Transverse colon (tissue), 4 donors: ENCODE data around the gene LIMCH1. TPM values are rescaled to one million over a fixed set of nuclear protein-coding genes. Genes with fewer than 3 reads are reported as not detected.
A peak's percentile ranks its signal among the peaks of the same experiment; 100 is the strongest.

Experiments
- DNase-seq: peaks from one replicate; pipeline ENCODE4 v3.0.0-alpha.2; 2019
- H3K27ac ChIP-seq, 4 donors: fragments of 200-600 bp; sonication (generic); 2 replicates each; pipeline ENCODE4 v1.5.1; 2016 to 2018; ENCODE audit warnings: inconsistent platforms in 4 of 4
- H3K27me3 ChIP-seq: fragments of 200-600 bp; sonication (generic); 2 replicates; pipeline ENCODE4 v1.5.1; 2017; ENCODE audit warnings: inconsistent platforms
- H3K36me3 ChIP-seq, 4 donors: fragments of 200-600 bp; sonication (generic); 2 replicates each; pipeline ENCODE4 v1.5.1; 2017 to 2019; ENCODE audit warnings: inconsistent platforms in 4 of 4
- H3K4me1 ChIP-seq, 4 donors: fragments of 200-600 bp; sonication (generic); 2 replicates each; pipeline ENCODE4 v1.5.1; 2017 to 2020; ENCODE audit warnings: inconsistent platforms in 4 of 4
- H3K4me3 ChIP-seq, 4 donors: fragments of 200-600 bp; sonication (generic); 1 replicate in 1 of 4; 2 replicates in 3 of 4; pipeline versions ENCODE4 v1.5.1 to v1.6.1; 2017 to 2019; ENCODE audit warnings: inconsistent platforms in 4 of 4
- H3K9me3 ChIP-seq, 2 donors: fragments of 200-600 bp; sonication (generic); 2 replicates each; pipeline ENCODE4 v1.5.1; 2017 to 2019; ENCODE audit warnings: inconsistent platforms in 2 of 2
- CTCF ChIP-seq, 5 experiments: fragments of 200-600 bp in 3 of 5; fragments of 450-650 bp in 2 of 5; sonication (generic) in 3 of 5; IDR thresholded peaks; 1 replicate in 2 of 5; 2 replicates in 3 of 5; pipeline ENCODE4 v1.5.1; 2016 to 2017; ENCODE audit warnings: antibody characterized with exemption in 5 of 5, inconsistent platforms in 3 of 5, mild to moderate bottlenecking in 2 of 5, moderate library complexity in 1 of 5
- EP300 ChIP-seq: sonication (generic); formaldehyde crosslinking; IDR thresholded peaks from one replicate; pipeline ENCODE4 v1.6.1; 2017; ENCODE audit warnings: antibody characterized with exemption, low read depth
- POLR2A ChIP-seq: fragments of 450-650 bp; IDR thresholded peaks from one replicate; pipeline ENCODE4 v1.6.1; 2016; ENCODE audit warnings: antibody characterized with exemption, mild to moderate bottlenecking, moderate library complexity
- POLR2AphosphoS5 ChIP-seq, 3 donors: sonication (generic); formaldehyde crosslinking; IDR thresholded peaks; one replicate each; pipeline ENCODE4 v1.6.1; 2016; ENCODE audit warnings: antibody characterized with exemption in 3 of 3
- WGBS, 2 donors: methylation state at CpG; one replicate each; pipeline ENCODE4 v1.1.5; 2018; ENCODE audit warnings: low coverage in 1 of 2; 5-methylcytosine and 5-hydroxymethylcytosine counted together
- in situ Hi-C, 4 donors: fragments of 200-750 bp; cut with MboI; loops; one replicate each; pipeline versions ENCODE4 v1.15.0 to v1.15.1; 2017; ENCODE audit warnings: low sequenced_read_pairs in 3 of 4, low pct_ligation_motif_present in 1 of 4, low pct_unique_long_range_greater_than_20kb in 1 of 4
- intact Hi-C: fragments of 100-400 bp; cut with DNase I; formaldehyde crosslinking; loops from one replicate; pipeline ENCODE4 v1.15.1; 2023; ENCODE audit warnings: low total_unique reads
- total RNA-seq, 4 donors: library from RNA; depleted of rRNA; stranded (reverse); fragments of >200 nt; gene quantifications; one replicate each; pipeline ENCODE4 v1.1.0, GENCODE V29; 2016

The LIMCH1 gene
- total RNA-seq, 4 donors from 2014 or later, result 5.5 to 18.5 (median 9.7) TPM

- Histone ChIP-seq H3K9me3 (no peaks in the 10 kb centered on the region), H3K27me3 (no peaks in the 10 kb centered on the region), H3K4me3 (no peak overlapping the region), H3K27ac (peak overlapping the region in 2 of 4 donors; percentile 60 to 63), H3K36me3 (no peaks in the 10 kb centered on the region), H3K4me1 (peaks cover 0 to 10% (median 2%) of the 10 kb centered on the region in 4 donors)
- TF ChIP-seq POLR2AphosphoS5 (IDR thresholded peaks at IDR 0.05) (no peak), POLR2A (no peak), CTCF (IDR thresholded peaks at IDR 0.05) (no peak)
- intact Hi-C loops (no loop called here), in situ Hi-C loops (no loop called here)
- no peak for DNase-seq
These were observed 1.8 kb downstream of the LIMCH1 start for GRCh38 chr4:41539711-41540110.

- Histone ChIP-seq H3K4me3 (no peak overlapping the region), H3K4me1 (peaks cover 0 to 10% (median 2%) of the 10 kb centered on the region in 4 donors), H3K27me3 (no peaks in the 10 kb centered on the region), H3K9me3 (no peaks in the 10 kb centered on the region), H3K27ac (no peak overlapping the region), H3K36me3 (no peaks in the 10 kb centered on the region)
- DNase-seq, result no peak
- 67 to 89% methylated on average over 2 to 5 of the region's 5 CpGs for WGBS, 2 donors
- in situ Hi-C loops, result no loop called here
- TF ChIP-seq CTCF (IDR thresholded peaks at IDR 0.05) (no peak), EP300 (no peak), POLR2AphosphoS5 (IDR thresholded peaks at IDR 0.05) (no peak), POLR2A (no peak)
- intact Hi-C loops, result no loop called here
These were observed 2.7 kb downstream of the LIMCH1 start for GRCh38 chr4:41540687-41541086.

- Histone ChIP-seq H3K9me3 (no peaks in the 10 kb centered on the region), H3K36me3 (no peaks in the 10 kb centered on the region), H3K27ac (peak overlapping the region; percentile 23 to 60 (median 39)), H3K4me1 (peaks cover 0 to 10% (median 2%) of the 10 kb centered on the region in 4 donors), H3K4me3 (no peak overlapping the region), H3K27me3 (no peaks in the 10 kb centered on the region)
- in situ Hi-C loops, result no loop called here
- intact Hi-C loops, result no loop called here
- 20 to 67% methylated on average over 1 to 7 of the region's 7 CpGs for WGBS, 2 donors
- no peak for TF ChIP-seq POLR2AphosphoS5 (IDR thresholded peaks at IDR 0.05)
- TF ChIP-seq CTCF (IDR thresholded peaks at IDR 0.05), result no peak
- TF ChIP-seq EP300, result no peak
- TF ChIP-seq POLR2A, result no peak
- DNase-seq, result no peak
These were observed 3.7 kb downstream of the LIMCH1 start for GRCh38 chr4:41541687-41542094.

- H3K36me3 ChIP-seq, result no peaks in the 10 kb centered on the region
- H3K4me1 ChIP-seq, result peaks cover 0 to 10% (median 2%) of the 10 kb centered on the region in 4 donors
- H3K4me3 ChIP-seq, result no peak overlapping the region
- H3K27ac ChIP-seq, result no peak overlapping the region
- H3K27me3 ChIP-seq, result no peaks in the 10 kb centered on the region
- 66 to 68% methylated on average over 5 of the region's 5 CpGs for WGBS, 2 donors
- H3K9me3 ChIP-seq, result no peaks in the 10 kb centered on the region
- intact Hi-C loops, result no loop called here
- no peak for DNase-seq
- in situ Hi-C loops, result no loop called here
- TF ChIP-seq EP300 (no peak), POLR2AphosphoS5 (IDR thresholded peaks at IDR 0.05) (no peak), CTCF (IDR thresholded peaks at IDR 0.05) (no peak), POLR2A (no peak)
These were observed 4.7 kb downstream of the LIMCH1 start for GRCh38 chr4:41542526-41543275.
